ENCODE data around the gene KARS1. TPM values are rescaled to one million over a fixed set of nuclear protein-coding genes. Genes with fewer than 3 reads are reported as not detected.

The KARS1 gene
- total RNA-seq, 1 donor from 2014 or later, result 145 TPM

DNA sequence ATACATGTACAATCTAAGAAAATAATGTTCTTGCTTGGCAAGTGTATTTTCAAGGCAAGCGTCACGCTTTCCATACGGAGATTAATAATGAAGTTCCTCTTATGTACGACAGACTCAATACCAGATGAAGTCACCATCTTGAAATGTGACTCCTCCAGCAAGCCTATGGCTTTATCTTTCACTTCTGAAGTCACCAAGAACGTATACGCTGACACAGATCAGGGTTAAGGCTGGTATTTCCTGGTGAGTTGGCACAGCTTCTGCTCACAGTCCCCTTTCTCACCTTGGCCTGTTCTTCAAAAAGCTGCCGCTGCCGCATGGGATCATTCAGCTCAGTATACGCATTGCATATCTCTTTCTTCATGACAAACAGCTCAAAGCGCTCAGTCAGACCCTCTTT is 18.3 kb downstream of the KARS1 start:
- DNase-seq (ENCODE audit: missing footprints), result no peak
- intact Hi-C loops (cut with DNase I), result no loop called here
- ATAC-seq, result no peak

- no peak for ATAC-seq
These were observed 19.1 kb downstream of the KARS1 start for GRCh38 chr16:75628351-75628750.

GRCh38 chr16:75627851-75628250 is 19.6 kb downstream of the KARS1 start:
- DNase-seq (ENCODE audit: missing footprints), result no peak
- intact Hi-C loops (cut with DNase I), result no loop called here
- no peak for ATAC-seq

More at GRCh38 chr16:75628351-75628750, 19.1 kb downstream of the KARS1 start:
- DNase-seq (ENCODE audit: missing footprints), result no peak
- intact Hi-C loops (cut with DNase I), result no loop called here

DNA sequence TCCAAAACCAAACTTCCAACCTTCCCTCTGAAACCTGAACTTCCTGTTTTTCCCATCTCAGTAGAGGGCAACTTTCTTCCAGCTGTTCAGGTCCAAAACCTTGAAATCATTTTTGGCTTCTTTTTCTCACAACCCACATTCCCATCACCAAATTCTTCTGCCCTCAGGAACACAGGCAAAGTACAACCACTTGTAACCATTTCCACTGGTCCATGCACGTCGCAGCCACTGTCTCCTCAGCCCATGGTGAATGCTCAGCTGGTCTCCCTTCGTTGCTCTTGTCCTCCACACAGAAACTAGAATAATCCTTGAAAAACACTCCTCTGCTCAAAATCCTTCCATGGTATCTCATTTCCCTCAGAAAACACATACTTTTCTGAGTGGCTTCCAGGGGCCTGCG is 20.7 kb downstream of the KARS1 start:
- ATAC-seq (no peak), DNase-seq (ENCODE audit: missing footprints) (no peak)
- intact Hi-C loops (cut with DNase I), result no loop called here

GRCh38 chr16:75624921-75625334 is 22.5 kb downstream of the KARS1 start:
- no peak for DNase-seq (ENCODE audit: missing footprints)
- intact Hi-C loops (cut with DNase I), result loop anchor here (5.0 kb wide), 1 partner anchor 58 kb away; the partner anchor contains the start of gene GABARAPL2
- no peak for ATAC-seq

- ATAC-seq (peak; percentile 97), DNase-seq (ENCODE audit: missing footprints) (peak; percentile 100)
- intact Hi-C loops (cut with DNase I), result loop anchor here (2.0 to 5.0 kb wide), 2 partner anchors 56 to 158 kb away; partner anchors contain the start of genes GABARAPL2 and TMEM170A
These were observed 24.5 kb downstream of the KARS1 start, which contains the start of gene ADAT1 for GRCh38 chr16:75622761-75623605. TSS of gene ADAT1 (minus strand) at chr16:75623281. CDS start at chr16:75620799, 2,482 bp downstream.

DNA sequence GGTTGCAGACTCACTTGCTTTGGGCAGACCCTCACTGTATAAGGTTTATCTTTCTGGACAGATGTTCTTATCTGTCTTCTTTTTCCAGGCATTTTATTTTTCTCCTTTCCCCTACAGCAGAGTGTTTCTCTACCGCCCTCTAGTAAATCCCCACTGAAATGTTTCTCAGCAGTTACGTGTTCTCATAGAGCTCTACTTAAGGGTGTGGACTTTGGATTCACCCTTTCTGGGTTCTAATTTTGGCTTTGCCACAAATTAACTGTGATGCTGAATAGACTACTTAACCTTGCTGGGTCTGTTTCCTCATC is 26.3 kb downstream of the KARS1 start:
- ATAC-seq (no peak), DNase-seq (ENCODE audit: missing footprints) (no peak)
- intact Hi-C loops (cut with DNase I), result loop anchor here (5.0 kb wide), 1 partner anchor 54 kb away; the partner anchor contains the start of gene GABARAPL2

GRCh38 chr16:75620326-75621169 is 26.9 kb downstream of the KARS1 start:
- no peak for ATAC-seq
- intact Hi-C loops (cut with DNase I), result loop anchor here (5.0 kb wide), 1 partner anchor 53 kb away; the partner anchor contains the start of gene GABARAPL2
- no peak for DNase-seq (ENCODE audit: missing footprints)

GRCh38 chr16:75618780-75619179 is 28.7 kb downstream of the KARS1 start:
- ATAC-seq (no peak), DNase-seq (ENCODE audit: missing footprints) (no peak)
- intact Hi-C loops (cut with DNase I), result no loop called here

DNA sequence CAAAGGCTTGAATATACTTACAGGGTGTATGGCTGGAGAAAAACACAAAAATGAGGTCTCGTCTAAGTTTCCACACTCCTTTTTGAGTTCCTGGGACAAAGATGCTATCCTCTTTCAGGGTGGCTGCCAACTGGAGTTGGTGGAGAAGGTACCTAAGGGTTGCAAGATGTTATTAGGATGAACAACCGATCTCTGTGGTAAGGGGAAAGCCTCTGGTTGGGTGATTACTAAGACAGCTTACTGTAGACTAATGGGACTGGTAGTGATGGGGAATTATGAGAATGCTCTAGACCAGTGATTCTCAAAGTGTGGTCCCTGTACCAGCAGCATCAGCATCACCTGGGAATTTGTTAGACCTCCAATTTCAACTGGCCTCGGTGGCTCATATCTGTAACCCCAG is 30.3 kb downstream of the KARS1 start:
- intact Hi-C loops (cut with DNase I), result no loop called here
- DNase-seq (ENCODE audit: missing footprints) (no peak), ATAC-seq (no peak)

DNA sequence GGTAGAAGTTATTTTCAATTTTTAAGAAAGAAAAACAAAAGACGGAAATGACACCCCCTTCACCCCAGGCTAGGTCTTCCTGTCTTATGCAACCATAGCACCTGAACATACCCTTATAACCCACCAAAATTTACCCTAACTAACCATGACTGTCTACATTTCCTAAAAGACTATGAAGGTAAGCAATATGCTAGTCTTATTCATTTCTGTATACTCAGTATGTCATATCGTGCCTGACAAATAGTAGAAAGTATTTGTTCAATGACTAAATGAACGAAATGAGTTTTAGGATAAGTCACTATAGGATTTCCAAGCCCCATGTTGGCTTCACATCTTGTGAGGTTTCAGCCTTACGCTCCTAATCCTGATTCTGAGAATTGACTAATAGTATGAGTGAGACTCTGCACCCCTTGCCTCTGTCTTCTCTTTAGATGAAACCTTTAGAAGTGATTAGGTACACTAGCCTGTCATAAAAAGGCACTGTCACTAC is 30.9 kb downstream of the KARS1 start:
- intact Hi-C loops (cut with DNase I), result no loop called here
- ATAC-seq (no peak), DNase-seq (ENCODE audit: missing footprints) (no peak)

DNA sequence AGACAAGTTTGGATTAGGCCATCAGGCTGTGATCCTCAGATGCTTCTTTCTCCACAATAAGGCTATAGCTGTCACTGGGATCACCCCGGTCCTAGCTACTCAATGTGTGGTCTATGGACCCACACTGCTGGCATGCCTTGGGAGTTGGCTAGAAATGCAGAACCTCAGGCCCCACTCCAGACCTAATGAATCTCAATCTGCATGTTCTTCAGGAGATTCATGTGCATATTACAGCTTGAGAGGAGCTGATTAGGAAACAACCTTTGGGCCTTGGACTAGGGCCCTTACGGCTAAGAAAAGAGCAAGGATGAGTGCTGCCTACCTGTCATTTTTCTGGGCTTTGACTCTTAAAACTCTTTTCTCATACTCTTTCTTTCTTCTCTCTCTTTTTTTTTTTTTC is 31.8 kb downstream of the KARS1 start:
- DNase-seq (ENCODE audit: missing footprints), result no peak
- no peak for ATAC-seq
- intact Hi-C loops (cut with DNase I), result no loop called here

GRCh38 chr16:75614066-75614897 is 33.2 kb downstream of the KARS1 start:
- intact Hi-C loops (cut with DNase I), result no loop called here
- no peak for ATAC-seq
- no peak for DNase-seq (ENCODE audit: missing footprints)

GRCh38 chr16:75606507-75606906 is 41.0 kb downstream of the KARS1 start:
- DNase-seq (ENCODE audit: missing footprints) (no peak), ATAC-seq (no peak)
- intact Hi-C loops (cut with DNase I), result no loop called here

DNA sequence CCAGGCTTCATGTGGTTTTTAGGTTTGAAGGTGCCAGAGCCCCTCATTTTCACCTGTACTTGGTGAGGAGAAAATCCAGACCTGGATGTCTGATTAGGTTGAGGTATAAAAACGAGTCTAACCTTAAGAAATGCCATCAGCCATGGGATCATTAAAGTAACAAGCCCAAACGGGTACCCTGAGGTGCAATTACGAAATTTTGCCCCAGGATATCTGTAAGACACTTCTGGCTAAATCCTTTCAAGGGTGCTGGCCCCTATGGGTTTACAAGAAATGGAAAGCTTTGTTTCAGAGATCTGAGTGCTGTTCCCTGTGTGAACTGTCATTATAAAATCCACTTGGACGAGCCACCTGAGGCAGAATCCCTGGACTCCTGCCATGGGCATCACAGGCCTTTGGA is 44.2 kb downstream of the KARS1 start:
- no peak for DNase-seq (ENCODE audit: missing footprints)
- no peak for ATAC-seq
- intact Hi-C loops (cut with DNase I), result no loop called here

DNA sequence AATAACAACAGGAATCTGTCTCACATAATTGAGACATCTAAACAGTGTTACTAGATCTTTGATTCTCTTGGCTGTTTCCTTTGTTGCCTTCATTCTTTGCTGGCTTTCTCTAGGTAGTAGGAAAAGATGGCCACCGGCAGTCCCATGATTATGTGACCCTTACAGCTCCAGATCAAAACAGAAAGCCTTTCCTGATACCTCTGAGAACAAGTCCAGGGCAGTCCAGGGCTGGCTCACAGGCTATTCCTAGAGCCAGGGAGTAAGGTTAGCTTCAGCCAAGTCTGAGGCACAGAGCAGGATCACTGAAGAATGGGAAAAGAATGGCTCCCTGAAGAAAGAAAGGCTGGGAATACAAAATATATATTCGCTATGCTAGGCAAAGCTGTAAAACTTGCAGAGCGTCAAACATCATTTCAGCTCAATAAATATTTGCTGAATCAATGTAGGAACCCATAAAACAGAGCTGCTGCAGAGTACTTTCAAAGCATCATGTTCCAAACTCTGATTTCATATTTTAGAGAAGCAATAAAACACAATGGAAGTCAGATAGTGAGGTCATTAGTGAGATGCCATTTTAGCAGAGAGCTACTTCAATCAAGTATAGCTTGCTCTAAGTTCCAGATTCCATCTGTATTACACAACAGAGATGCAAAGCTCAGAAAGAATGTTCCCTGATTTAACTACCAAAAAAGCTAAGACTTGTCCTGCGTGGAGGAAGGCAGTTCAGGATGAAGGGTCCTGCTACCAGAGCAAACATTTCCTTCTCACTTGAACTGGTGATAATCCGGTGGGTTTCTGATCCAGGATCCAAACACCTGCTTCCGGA is 47.8 kb downstream of the KARS1 start:
- intact Hi-C loops (cut with DNase I), result no loop called here
- no peak for DNase-seq (ENCODE audit: missing footprints)
- no peak for ATAC-seq

DNA sequence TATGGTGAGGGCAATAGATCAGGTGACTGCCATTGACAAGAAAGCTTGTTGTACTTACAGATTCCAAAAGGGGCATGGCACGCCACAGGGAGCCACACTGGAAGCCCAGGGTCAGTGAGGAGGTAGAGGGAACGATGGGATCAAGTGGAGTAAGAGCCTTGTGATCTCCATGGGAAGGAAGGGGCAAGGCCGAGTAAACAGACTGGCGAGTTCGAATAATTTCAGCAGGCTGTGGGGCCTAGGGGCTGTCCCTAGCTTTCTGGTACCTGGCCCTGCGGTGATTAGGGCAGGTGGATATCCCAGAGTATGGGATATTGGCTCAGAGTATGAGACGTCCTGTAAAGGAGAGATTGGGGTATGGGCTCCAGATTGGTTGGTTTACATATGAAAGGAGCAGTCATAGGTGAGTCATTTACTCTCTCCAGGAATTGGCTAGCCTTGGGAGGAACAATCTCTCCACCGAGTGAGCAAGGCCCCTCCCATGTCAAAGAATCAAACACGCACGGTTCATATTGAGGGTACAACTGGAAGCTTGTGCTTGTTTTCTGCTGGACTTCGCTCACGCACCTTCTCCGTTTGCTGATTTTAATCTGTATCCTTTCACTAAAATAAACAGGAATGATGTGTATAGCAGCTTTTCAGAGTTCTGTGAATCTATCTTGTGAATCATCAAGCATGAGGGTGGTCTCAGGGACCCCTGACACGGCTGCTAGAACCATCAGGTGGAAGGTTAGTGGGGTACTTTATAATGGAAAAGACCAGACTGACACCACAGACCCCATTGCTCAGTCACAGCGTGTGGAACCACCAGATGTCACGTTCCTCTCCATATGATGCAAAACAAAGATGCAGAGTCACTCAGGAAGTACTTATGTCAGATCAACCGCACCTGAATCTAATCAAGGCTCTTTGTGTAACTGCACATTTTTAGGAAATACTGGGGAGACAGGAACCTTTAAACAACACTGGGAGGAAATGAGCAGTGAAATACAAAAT is 53.3 kb downstream of the KARS1 start:
- intact Hi-C loops (cut with DNase I), result no loop called here
- DNase-seq (ENCODE audit: missing footprints) (no peak), ATAC-seq (no peak)
